GM12891 (cell line): ENCODE results near the gene PKD1L1.

Experiments
- PAX5 ChIP-seq: IDR thresholded peaks from 2 replicates; pipeline ENCODE4 v1.6.1; 2011; ENCODE audit warnings: low read length, moderate library complexity, mild to moderate bottlenecking; ENCODE audit not compliant: insufficient read depth, severe bottlenecking
- POLR2A ChIP-seq: IDR thresholded peaks from 2 replicates; pipeline ENCODE4 v1.6.1; 2011; ENCODE audit warnings: low read depth, low read length, control low read depth
- POLR2AphosphoS5 ChIP-seq: IDR thresholded peaks from 2 replicates; pipeline ENCODE4 v1.6.1; 2011; ENCODE audit warnings: low read depth, low read length, control low read depth
- POU2F2 ChIP-seq: IDR thresholded peaks from 2 replicates; pipeline ENCODE4 v1.6.1; 2011; ENCODE audit warnings: low read depth, mild to moderate bottlenecking, control low read depth, low read length, moderate library complexity
- SPI1 ChIP-seq: IDR thresholded peaks from 2 replicates; pipeline ENCODE4 v1.6.1; 2011; ENCODE audit warnings: low read depth, low read length, control low read depth
- TAF1 ChIP-seq: IDR thresholded peaks from 2 replicates; pipeline ENCODE4 v1.6.1; 2011; ENCODE audit warnings: low read depth, low read length, control low read depth

DNA sequence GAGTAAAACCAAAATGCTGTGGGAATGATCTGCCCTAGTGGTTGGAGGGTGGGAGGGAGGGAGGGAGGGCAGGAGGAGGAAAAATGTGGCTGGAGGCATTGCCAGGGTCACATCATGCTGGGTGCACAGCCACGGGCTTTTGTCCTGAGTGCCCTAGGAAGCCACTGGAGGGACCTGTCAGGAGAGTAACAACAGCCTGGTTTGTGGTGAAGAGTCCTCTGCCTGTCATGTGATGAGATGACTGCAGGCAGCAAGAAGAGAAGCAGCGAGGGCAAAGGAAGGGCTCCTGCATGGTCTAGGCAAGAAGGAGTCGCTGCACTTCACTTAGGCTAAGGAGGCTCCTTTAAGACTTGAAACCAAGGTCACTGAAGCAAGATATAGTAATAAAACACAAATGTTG lies 65.6 kb downstream of the PKD1L1 start:
- no peak for TF ChIP-seq TAF1
- no peak for TF ChIP-seq POLR2AphosphoS5
- no peak for TF ChIP-seq POLR2A
- no peak for TF ChIP-seq SPI1
- no peak for TF ChIP-seq POU2F2
- TF ChIP-seq PAX5, result no peak
